Fibroblast of pulmonary artery (primary cell): ENCODE measurements around the gene LRP1.

Experiments used
- DNase-seq: peaks from one replicate; pipeline ENCODE4 v3.0.0-alpha.2; 2010; ENCODE audit warnings: low read depth
- H3K4me3 ChIP-seq: replicated peaks from 2 replicates; pipeline ENCODE4 v1.5.1; 2011; ENCODE audit warnings: low read depth, mild to moderate bottlenecking, control low read depth, low read length, moderate library complexity
- TF ChIP-seq, protein P1 (sequence below): IDR thresholded peaks from 2 replicates; pipeline ENCODE4 v1.5.1; 2011; ENCODE audit warnings: mild to moderate bottlenecking, control low read depth, low read length, inconsistent platforms; ENCODE audit errors: missing control alignments

LRP1 gene

DNA sequence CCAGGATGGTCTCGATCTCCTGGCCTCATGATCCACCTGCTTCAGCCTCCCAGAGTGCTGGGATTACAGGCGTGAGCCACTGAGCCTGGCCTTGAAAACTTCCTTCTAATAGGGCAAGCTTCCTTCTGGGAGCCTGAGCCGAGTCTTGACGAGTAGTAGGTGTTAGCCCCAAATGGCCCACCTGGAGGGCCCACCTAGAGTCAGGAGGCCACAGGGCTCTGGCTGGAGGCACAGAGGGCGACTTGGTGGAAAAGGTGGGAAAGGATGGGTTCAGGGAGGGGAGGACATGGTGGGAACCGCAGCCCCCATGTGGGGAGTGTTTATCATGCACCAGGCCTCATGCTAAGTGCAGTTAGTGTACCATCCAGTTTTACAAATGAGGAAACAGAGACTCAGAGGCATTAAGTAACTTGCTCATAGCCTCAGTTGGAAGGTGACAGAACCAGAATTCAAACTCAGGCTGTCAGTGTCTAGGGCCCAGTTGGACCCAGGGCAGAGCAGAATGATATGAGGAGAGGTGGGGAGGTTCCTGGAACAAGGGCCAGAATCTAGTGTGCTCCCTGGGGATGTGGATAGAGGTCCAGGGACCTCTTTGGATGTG lies 22.2 kb downstream of the LRP1 start:
- no peak overlapping the region for H3K4me3 ChIP-seq
- TF ChIP-seq, protein P1, sequence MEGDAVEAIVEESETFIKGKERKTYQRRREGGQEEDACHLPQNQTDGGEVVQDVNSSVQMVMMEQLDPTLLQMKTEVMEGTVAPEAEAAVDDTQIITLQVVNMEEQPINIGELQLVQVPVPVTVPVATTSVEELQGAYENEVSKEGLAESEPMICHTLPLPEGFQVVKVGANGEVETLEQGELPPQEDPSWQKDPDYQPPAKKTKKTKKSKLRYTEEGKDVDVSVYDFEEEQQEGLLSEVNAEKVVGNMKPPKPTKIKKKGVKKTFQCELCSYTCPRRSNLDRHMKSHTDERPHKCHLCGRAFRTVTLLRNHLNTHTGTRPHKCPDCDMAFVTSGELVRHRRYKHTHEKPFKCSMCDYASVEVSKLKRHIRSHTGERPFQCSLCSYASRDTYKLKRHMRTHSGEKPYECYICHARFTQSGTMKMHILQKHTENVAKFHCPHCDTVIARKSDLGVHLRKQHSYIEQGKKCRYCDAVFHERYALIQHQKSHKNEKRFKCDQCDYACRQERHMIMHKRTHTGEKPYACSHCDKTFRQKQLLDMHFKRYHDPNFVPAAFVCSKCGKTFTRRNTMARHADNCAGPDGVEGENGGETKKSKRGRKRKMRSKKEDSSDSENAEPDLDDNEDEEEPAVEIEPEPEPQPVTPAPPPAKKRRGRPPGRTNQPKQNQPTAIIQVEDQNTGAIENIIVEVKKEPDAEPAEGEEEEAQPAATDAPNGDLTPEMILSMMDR = no peak
- DNase-seq = no peak

DNA sequence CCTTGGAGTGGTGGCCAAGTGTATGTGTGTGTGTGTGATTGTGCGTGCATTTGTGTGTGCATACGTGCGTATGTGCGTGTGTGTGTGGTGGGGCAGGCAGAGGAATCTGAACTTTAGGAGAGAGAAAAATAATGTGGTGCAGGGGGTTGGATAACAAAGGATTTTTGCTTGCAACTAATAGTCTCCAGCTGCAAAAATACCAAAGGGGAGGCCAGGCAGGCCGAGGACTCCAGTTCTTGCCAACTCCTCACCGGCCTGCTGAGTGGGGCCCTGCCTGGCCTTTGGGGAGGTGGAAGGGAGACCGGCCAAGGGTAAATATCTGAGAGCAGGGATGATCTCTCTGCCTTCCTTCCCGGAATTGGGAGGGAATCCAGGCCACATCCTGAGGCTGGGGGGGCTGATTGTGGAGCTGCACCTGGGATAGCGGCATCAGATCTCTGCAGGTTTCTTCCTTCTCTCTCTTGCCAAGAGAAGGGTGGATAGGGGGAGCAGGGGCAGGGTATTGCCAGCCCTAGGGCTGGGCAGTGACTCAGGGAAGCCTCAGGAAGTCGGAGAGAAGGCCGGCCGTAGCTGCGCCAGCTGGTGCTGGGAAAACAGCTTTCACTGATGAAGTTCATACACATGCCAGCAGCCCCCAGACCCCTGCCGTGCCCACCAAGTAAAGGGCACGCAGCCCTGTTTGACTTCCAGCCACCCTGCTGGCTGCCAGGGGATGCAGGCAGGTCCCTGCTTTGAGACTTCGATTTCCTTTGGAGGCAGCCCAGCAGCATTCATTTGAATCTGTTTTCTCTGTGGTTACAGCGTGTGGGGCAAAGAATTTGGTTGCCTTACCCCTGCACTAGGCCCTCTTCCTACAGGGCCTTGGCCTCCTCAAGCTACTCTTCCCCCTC lies 23.7 kb downstream of the LRP1 start:
- TF ChIP-seq, protein P1 = no peak
- H3K4me3 ChIP-seq = no peak overlapping the region
- DNase-seq = peak; percentile 77

DNA sequence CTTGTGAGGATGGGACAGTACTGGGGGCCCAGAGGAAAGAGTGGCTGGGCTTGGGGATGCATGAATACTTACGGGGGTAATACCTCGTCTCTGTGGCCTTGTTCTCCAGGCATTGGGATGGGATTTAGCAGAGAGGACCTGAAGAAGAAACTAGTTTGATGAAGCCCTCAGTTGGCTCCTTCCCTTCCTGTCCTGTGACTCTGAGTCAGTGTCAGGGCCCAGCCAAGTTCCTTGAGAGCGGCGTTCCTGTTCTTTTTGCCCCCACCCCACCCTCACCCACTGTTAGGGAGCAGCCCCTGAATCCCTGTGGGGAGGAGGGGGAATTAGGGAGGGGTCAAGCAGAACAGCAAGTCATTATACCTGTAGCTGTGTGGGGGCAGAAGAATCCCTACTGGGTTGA lies 24.4 kb downstream of the LRP1 start:
- TF ChIP-seq, protein P1 = no peak
- DNase-seq = peak; percentile 63

DNA sequence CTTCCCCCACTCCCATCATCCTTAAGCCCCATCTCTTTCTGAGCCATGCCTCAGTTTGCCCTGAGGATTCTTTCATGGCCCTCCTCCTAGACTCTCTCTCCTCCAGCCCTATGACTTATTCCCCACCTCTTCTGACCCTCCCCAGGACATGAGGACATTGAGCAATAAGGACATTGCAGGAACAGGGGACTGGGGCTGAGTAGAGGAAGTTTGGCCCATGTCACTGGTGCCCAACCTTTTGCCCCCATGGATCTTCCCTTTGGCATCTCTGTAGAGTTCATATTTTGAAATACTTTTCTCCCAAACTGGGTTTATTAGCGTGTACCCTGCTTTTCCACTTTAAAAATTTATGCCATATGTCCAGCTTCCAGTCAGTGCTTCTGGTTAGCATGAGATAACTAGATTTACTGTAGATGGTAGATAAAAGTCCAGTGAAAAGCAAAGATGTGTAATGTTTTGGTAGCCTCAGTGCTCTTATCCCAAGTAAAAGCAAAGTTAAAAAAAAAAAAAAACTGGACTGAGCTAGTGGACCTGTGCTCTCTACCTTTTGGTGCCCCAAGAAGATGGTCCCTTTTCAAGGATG lies 25.2 kb downstream of the LRP1 start:
- TF ChIP-seq, protein P1 = no peak
- DNase-seq = no peak
- no peak overlapping the region for H3K4me3 ChIP-seq

More for the DNA sequence above, 24.4 kb downstream of the LRP1 start:
- H3K4me3 ChIP-seq = no peak overlapping the region

DNA sequence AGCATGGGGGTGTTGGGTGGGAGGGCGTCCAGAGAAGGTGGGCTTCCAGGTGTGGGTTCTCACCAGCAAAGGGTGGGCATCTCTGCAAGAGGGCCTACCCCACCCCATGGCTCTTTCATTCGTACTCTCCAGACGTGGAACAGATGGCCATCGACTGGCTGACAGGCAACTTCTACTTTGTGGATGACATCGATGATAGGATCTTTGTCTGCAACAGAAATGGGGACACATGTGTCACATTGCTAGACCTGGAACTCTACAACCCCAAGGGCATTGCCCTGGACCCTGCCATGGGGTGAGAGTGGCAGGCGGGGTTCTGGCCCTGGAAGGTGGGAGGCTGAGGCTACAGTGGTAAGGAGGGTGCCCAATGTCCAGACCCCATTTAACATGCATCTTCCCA lies 25.8 kb downstream of the LRP1 start:
- DNase-seq = no peak
- H3K4me3 ChIP-seq = no peak overlapping the region
- TF ChIP-seq, protein P1 = no peak

DNA sequence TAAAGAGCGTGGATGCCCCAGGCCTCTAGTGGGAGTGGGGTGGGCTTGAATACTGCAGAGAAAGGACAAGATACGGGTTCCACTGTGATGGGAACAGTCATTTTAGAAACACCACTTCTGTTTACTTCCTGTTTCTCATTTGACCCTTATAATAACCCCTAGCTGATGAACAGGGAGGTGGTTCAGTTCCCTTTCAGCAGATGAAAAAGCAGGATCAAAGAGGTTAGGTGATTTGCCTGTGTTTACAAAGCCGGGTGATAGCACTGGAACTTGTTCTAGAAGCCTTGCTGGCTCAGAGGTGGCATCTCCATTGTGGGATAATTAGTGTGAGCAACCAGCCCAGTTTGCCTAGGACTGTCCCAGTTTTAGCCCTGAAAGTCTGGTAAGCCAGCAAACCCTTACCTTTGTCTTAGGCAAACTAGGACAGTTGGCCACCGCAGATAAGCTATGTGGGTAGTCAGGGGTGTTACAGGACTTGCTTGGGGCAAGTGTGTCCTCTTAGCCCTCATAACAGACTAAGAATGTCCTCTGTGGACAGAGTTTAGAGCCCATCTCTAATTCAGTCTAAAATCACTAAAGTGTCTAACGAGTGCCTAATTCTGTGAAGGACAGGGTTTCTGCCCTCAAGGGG lies 26.6 kb downstream of the LRP1 start:
- no peak overlapping the region for H3K4me3 ChIP-seq
- TF ChIP-seq, protein P1 = no peak

More for the DNA sequence above, 26.6 kb downstream of the LRP1 start:
- no peak for DNase-seq
